Measurements from ENCODE around the gene L2HGDH. TPM values are rescaled to one million over a fixed set of nuclear protein-coding genes. Genes with fewer than 3 reads are reported as not detected.
A peak's percentile ranks its signal among the peaks of the same experiment; 100 is the strongest.

The L2HGDH gene
- total and polyA plus RNA-seq, 2 of the 4 experiments (the other 2 are of a cell fraction): 3.1 to 3.8 TPM

DNA sequence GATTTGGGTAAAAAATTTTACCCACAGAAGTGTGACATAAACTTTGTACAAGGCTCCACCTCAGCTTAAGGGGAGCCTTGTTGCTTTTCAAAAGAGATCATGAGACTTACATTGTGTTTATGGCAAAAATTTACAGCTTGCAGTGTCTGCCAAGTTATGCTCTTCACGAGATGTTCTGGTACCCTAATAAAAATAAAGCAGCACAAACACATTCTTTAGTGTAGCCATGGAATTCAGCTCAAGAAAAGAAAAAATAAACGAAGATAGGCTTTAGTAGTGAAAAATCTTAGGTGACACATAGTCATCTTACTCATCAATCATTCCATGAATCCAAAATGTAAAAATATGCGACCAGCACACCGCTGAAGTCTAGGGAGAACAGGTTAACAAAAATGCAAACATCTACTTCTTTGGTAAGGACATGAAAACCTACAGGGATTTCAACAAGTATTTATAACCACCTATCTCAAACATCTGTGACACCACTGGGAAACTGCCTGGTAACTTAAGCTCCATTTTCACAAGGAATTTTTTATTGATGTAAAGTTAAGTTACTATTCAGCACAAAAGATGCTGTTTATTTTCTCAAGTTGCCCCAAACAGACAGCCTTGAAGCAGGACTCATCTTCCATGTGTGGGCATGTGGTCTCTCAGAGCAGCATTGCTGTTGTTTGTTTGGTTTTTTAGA, 33.0 kb upstream of the L2HGDH start:
- in situ Hi-C loops (cut with MboI; ENCODE audit: low sequenced_read_pairs) (no loop called here), intact Hi-C loops (cut with micrococcal nuclease) (loop anchor here (2.0 kb wide), 1 partner anchor 52 kb away; the partner anchor contains the start of gene CDKL1), dilution Hi-C loops (cut with HindIII; ENCODE audit: low sequenced_read_pairs, unreplicated experiment) (no loop called here)
- H4K20me1 ChIP-seq (ENCODE audit: insufficient read depth, low read length): no peaks in the 10 kb centered on the region
- H2AK9ac ChIP-seq (replicated peaks; ENCODE audit: low read depth, low read length, poor library complexity): no peak overlapping the region
- peak overlapping the region; percentile 54 for H2AK5ac ChIP-seq (ENCODE audit: low read depth, low read length)
- H3K27ac ChIP-seq (ENCODE audit: insufficient read depth, low read length): peak overlapping the region; percentile 77
- no peaks in the 10 kb centered on the region for H3K36me3 ChIP-seq (ENCODE audit: control insufficient read depth, insufficient read depth, low read length)
- peaks cover 13% of the 10 kb centered on the region for H3K9me1 ChIP-seq (ENCODE audit: insufficient read depth, low read length)
- peak overlapping the region; percentile 18; the same call in 1 of the 2 replicates for H3K9ac ChIP-seq (ENCODE audit: low read depth, low read length)
- H3K4me1 ChIP-seq (ENCODE audit: control insufficient read depth, insufficient read depth, low read length): peaks cover 22% of the 10 kb centered on the region
- no peak overlapping the region for H2AFZ ChIP-seq (replicated peaks; ENCODE audit: low read length, poor library complexity)
- no peaks in the 10 kb centered on the region for H3K27me3 ChIP-seq (ENCODE audit: control insufficient read depth, insufficient read depth, low read length)
- peak overlapping the region; percentile 45 for H2BK5ac ChIP-seq (ENCODE audit: low read depth, low read length, poor library complexity, severe bottlenecking)
- peak overlapping the region; percentile 95 for H4K91ac ChIP-seq (ENCODE audit: insufficient read depth, low read depth, low read length)
- peak overlapping the region; percentile 70; the same call in 1 of the 2 replicates for H3K56ac ChIP-seq (ENCODE audit: extremely low read depth, insufficient read depth, low read length)
- H3K4ac ChIP-seq (ENCODE audit: low read depth, low read length): peak overlapping the region; percentile 97
- peak overlapping the region; percentile 60 for H4K5ac ChIP-seq (ENCODE audit: low read depth, low read length)
- ChIA-PET POLR2A (ENCODE audit: unreplicated experiment) (interaction anchor here (0.8 kb wide), 1 partner anchor 9 kb away, joined by 9 read pairs; no protein-coding TSS in a partner anchor), CTCF (interaction anchor here (0.5 to 1.8 kb wide), 3 partner anchors 13 to 58 kb away, joined by 3 to 6 read pairs (median 4); no protein-coding TSS in a partner anchor)
- H3K4me2 ChIP-seq (ENCODE audit: low read depth, low read length): peak overlapping the region; percentile 29
- H2BK120ac ChIP-seq (ENCODE audit: low read depth, low read length): peak overlapping the region; percentile 97
- no CpG with 5 or more reads among the region's 4 CpGs for WGBS, 2 experiments (ENCODE audit: extremely low coverage in 2 of 2, insufficient read length in 1 of 2)
- BruUV-seq (replicated peaks): no TSS peak
- ATAC-seq (ENCODE audit: low read depth) (peak; percentile 56), DNase-seq (peak; percentile 57)
- H3K23ac ChIP-seq (ENCODE audit: low read depth, low read length): peak overlapping the region; percentile 97; the same call in 1 of the 2 replicates
- no peak overlapping the region for H3K4me3 ChIP-seq (ENCODE audit: insufficient read depth, low read depth, low read length)
- H3K18ac ChIP-seq (ENCODE audit: low read depth, low read length): peak overlapping the region; percentile 74
- H3K79me1 ChIP-seq (ENCODE audit: low read depth in 1 of 2, low read length in 2 of 2): peaks cover 0 to 20% of the 10 kb centered on the region in 2 experiments; a peak in 1 of 4 replicates
- H4K8ac ChIP-seq (ENCODE audit: low read depth in 2 of 2, low read length in 2 of 2): peak overlapping the region in 1 of 2 experiments; percentile 92; a peak in 1 of 4 replicates
- H3K14ac ChIP-seq (replicated peaks; ENCODE audit: low read depth, low read length): peak overlapping the region; percentile 30
- no peaks in the 10 kb centered on the region for H3K9me3 ChIP-seq (ENCODE audit: control insufficient read depth, insufficient read depth, low read length)
- H2BK20ac ChIP-seq (ENCODE audit: low read depth, low read length): peak overlapping the region; percentile 97
- H2BK15ac ChIP-seq (ENCODE audit: low read depth, low read length): peak overlapping the region; percentile 64; the same call in 2 of the 3 replicates
- TF ChIP-seq, protein P1, sequence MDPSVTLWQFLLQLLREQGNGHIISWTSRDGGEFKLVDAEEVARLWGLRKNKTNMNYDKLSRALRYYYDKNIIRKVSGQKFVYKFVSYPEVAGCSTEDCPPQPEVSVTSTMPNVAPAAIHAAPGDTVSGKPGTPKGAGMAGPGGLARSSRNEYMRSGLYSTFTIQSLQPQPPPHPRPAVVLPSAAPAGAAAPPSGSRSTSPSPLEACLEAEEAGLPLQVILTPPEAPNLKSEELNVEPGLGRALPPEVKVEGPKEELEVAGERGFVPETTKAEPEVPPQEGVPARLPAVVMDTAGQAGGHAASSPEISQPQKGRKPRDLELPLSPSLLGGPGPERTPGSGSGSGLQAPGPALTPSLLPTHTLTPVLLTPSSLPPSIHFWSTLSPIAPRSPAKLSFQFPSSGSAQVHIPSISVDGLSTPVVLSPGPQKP (IDR thresholded peaks at IDR 0.05; ENCODE audit: borderline replicate concordance, low read depth, low read length): no peak
- TF ChIP-seq RCOR1 (IDR thresholded peaks at IDR 0.05; ENCODE audit: insufficient replicate concordance, low read length): no peak
- no peak for TF ChIP-seq CEBPB (IDR thresholded peaks at IDR 0.05; ENCODE audit: low read depth, low read length)
- TF ChIP-seq POLR2A (IDR thresholded peaks at IDR 0.05; ENCODE audit: low read depth, low read length): no peak
- no peak for TF ChIP-seq FOS (IDR thresholded peaks at IDR 0.05; ENCODE audit: low read depth, low read length)
- no peak for TF ChIP-seq MXI1 (IDR thresholded peaks at IDR 0.05; ENCODE audit: borderline replicate concordance, low read depth, low read length)
- no peak for TF ChIP-seq SMC3 (IDR thresholded peaks at IDR 0.05; ENCODE audit: low read depth, low read length)
- TF ChIP-seq CHD1 (IDR thresholded peaks at IDR 0.05; ENCODE audit: low read depth, low read length): no peak
- no peak for TF ChIP-seq CTCF (conservative IDR thresholded peaks at IDR 0.05; ENCODE audit: low read depth, low read length)
- TF ChIP-seq MAZ (IDR thresholded peaks at IDR 0.05; ENCODE audit: borderline replicate concordance, low read depth, low read length): no peak
- peak; percentile 87 for TF ChIP-seq RFX5 (IDR thresholded peaks at IDR 0.05; ENCODE audit: low read depth, low read length)
- no peak for TF ChIP-seq MAFK (IDR thresholded peaks at IDR 0.05; ENCODE audit: low read depth, low read length)
- TF ChIP-seq RAD21 (IDR thresholded peaks at IDR 0.05; ENCODE audit: low read length): no peak
- TF ChIP-seq, protein P2, sequence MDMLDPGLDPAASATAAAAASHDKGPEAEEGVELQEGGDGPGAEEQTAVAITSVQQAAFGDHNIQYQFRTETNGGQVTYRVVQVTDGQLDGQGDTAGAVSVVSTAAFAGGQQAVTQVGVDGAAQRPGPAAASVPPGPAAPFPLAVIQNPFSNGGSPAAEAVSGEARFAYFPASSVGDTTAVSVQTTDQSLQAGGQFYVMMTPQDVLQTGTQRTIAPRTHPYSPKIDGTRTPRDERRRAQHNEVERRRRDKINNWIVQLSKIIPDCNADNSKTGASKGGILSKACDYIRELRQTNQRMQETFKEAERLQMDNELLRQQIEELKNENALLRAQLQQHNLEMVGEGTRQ (IDR thresholded peaks at IDR 0.05; ENCODE audit: low read depth, low read length): no peak

Data from IMR-90 (cell line).